ENCODE measurements around the gene DMGDH. TPM values are rescaled to one million over a fixed set of nuclear protein-coding genes. Genes with fewer than 3 reads are reported as not detected.

Gene DMGDH
- polyA plus RNA-seq, 1 experiment, result 2.9 TPM

DNA sequence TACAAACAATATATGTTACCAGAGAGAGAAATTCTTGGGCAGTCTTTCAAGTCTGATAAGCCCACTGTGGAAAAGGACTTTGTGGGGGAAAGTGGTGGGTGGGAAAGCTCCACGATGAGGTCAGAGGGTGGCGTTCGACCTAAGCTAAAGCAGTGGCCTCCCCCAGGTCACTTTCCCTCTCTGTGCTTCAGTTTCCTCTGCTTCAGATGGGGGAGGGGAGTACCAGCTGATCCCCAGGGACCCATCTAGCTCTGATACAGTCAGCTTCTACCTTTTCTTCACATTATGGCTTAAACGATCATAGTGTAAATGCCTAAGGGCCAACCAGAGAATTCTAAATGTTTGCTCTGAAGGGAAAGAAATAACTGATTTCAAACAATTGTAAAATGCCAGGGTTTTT lies 47.7 kb downstream of the DMGDH start:
- no peak for DNase-seq (ENCODE audit: low read depth)
- no peak overlapping the region for H3K4me3 ChIP-seq (ENCODE audit: low read depth, low read length)
- H3K36me3 ChIP-seq (ENCODE audit: control insufficient read depth, insufficient read depth, low read length), result no peaks in the 10 kb centered on the region
- no peaks in the 10 kb centered on the region for H3K27me3 ChIP-seq (ENCODE audit: control insufficient read depth, insufficient read depth, low read length)
- ChIA-PET CTCF (interaction anchor here (0.5 to 13.3 kb wide), 17 partner anchors 8 to 1062 kb away, joined by 3 to 439 read pairs (median 6); partner anchors contain the start of gene ARSB), POLR2A (no interaction called here)
- TF ChIP-seq CTCF (IDR thresholded peaks at IDR 0.05; ENCODE audit: insufficient read depth, low read depth, low read length), result no peak

DNA sequence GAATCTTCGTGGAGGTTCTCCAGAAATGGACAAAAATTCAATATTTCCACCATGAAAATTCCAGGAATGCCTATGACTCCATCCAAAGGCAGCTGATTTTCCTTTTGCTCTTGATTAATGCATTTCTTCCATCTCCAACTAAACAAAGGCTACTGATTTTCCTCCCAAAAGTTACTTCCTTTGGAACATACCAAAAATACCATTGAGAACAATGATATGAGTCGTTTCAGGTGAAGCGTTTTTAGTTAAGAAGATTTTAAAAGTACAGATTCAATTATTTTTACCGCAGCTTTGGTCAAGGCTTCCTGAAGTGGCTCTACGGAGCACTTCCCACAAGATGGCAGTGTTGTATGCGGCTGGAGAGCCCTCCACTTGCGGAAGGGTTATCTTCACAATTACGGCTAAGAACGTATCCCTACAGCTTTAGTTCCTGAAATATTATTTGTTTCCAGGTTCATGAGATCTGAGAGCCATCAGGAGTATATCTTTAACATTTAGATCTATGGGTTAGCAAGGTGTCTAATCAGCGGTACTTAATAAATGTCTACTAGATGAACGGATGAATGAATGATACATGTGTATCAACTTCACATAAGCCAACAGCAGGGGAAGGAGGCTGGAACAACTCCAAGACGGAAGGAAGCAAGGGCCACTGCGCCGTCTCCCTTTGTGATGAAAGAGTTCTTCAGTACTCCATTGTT lies 48.5 kb downstream of the DMGDH start:
- Histone ChIP-seq H3K4me3 (ENCODE audit: low read depth, low read length) (no peak overlapping the region), H3K27me3 (ENCODE audit: control insufficient read depth, insufficient read depth, low read length) (no peaks in the 10 kb centered on the region), H3K36me3 (ENCODE audit: control insufficient read depth, insufficient read depth, low read length) (no peaks in the 10 kb centered on the region)
- peak; percentile 36 for DNase-seq (ENCODE audit: low read depth)
- POLR2A ChIA-PET, result interaction anchor here (0.5 kb wide), 1 partner anchor 1071 kb away, joined by 8 read pairs; no protein-coding TSS in a partner anchor
- CTCF ChIA-PET, result interaction anchor here (0.5 to 13.3 kb wide), 29 partner anchors 9 to 1062 kb away, joined by 3 to 439 read pairs (median 4); partner anchors contain the start of gene ARSB
- peak; percentile 88 for TF ChIP-seq CTCF (IDR thresholded peaks at IDR 0.05; ENCODE audit: insufficient read depth, low read depth, low read length)

- Histone ChIP-seq H3K36me3 (ENCODE audit: control insufficient read depth, insufficient read depth, low read length) (no peaks in the 10 kb centered on the region), H3K27me3 (ENCODE audit: control insufficient read depth, insufficient read depth, low read length) (no peaks in the 10 kb centered on the region), H3K4me3 (ENCODE audit: low read depth, low read length) (no peak overlapping the region)
- DNase-seq (ENCODE audit: low read depth), result no peak
- POLR2A ChIA-PET, result no interaction called here
- no peak for TF ChIP-seq CTCF (IDR thresholded peaks at IDR 0.05; ENCODE audit: insufficient read depth, low read depth, low read length)
- CTCF ChIA-PET, result interaction anchor here (1.4 kb wide), 1 partner anchor 10 kb away, joined by 6 read pairs; no protein-coding TSS in a partner anchor
Measured at GRCh38 chr5:79014631-79015030, 54.8 kb downstream of the DMGDH start.

GRCh38 chr5:79011869-79012268 lies 57.6 kb downstream of the DMGDH start:
- H3K27me3 ChIP-seq (ENCODE audit: control insufficient read depth, insufficient read depth, low read length), result no peaks in the 10 kb centered on the region
- POLR2A ChIA-PET, result no interaction called here
- CTCF ChIA-PET, result interaction anchor here (2.0 to 7.7 kb wide), 3 partner anchors 9 to 123 kb away, joined by 7 to 38 read pairs (median 9); no protein-coding TSS in a partner anchor
- no peak overlapping the region for H3K4me3 ChIP-seq (ENCODE audit: low read depth, low read length)
- no peak for DNase-seq (ENCODE audit: low read depth)
- no peaks in the 10 kb centered on the region for H3K36me3 ChIP-seq (ENCODE audit: control insufficient read depth, insufficient read depth, low read length)
- no peak for TF ChIP-seq CTCF (IDR thresholded peaks at IDR 0.05; ENCODE audit: insufficient read depth, low read depth, low read length)

DNA sequence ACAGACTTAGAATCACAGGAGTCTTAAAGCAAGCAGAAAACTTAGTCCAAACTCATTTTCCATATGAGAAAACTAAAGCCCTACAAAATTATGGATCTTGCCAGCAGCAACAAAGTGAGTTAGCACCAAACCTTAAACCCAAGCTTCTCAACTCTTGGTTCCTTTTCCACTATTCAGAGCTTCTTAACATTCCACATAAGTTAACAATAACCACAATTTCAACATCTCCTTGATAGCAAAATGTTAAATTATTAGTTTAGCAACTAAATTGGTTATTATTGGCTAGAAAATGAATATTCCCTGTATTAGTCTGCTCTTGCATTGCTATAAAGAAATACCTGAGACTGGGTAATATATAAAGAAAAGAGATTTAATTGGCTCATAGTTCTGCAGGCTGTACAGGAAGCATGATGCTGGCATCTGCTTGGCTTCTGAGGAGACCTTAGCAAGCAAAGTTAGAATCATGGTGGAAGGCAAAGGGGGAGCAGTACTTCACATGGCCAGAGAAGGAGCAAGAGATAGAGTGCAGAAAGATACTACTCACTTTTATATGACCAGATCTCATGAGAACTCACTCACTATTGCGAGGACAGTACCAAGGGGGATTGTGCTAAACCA lies 58.1 kb downstream of the DMGDH start:
- no peaks in the 10 kb centered on the region for H3K27me3 ChIP-seq (ENCODE audit: control insufficient read depth, insufficient read depth, low read length)
- TF ChIP-seq CTCF (IDR thresholded peaks at IDR 0.05; ENCODE audit: insufficient read depth, low read depth, low read length), result peak; percentile 17; the same call in 1 of the 2 replicates
- no peak overlapping the region for H3K4me3 ChIP-seq (ENCODE audit: low read depth, low read length)
- no peaks in the 10 kb centered on the region for H3K36me3 ChIP-seq (ENCODE audit: control insufficient read depth, insufficient read depth, low read length)
- DNase-seq (ENCODE audit: low read depth), result no peak
- CTCF ChIA-PET, result interaction anchor here (1.6 to 7.7 kb wide), 5 partner anchors 9 to 123 kb away, joined by 7 to 38 read pairs (median 9); no protein-coding TSS in a partner anchor
- POLR2A ChIA-PET, result no interaction called here
